Measurements from ENCODE around the gene WFDC13. TPM values are rescaled to one million over a fixed set of nuclear protein-coding genes. Genes with fewer than 3 reads are reported as not detected.

Gene WFDC13
- total RNA-seq, 1 experiment from 2014 or later = not detected

- Histone ChIP-seq H3K27ac (ENCODE audit: insufficient read length, low read depth, low read length) (no peak overlapping the region), H3K18ac (ENCODE audit: insufficient read length, low read depth, low read length) (no peak overlapping the region), H3K79me2 (ENCODE audit: insufficient read depth, low read length) (no peaks in the 10 kb centered on the region), H3T11ph (ENCODE audit: low read length) (no peak overlapping the region), H3K23ac (ENCODE audit: insufficient read length, low read depth, low read length) (no peak overlapping the region), H3K4me1 (ENCODE audit: insufficient read depth, low read length) (no peaks in the 10 kb centered on the region), H3K14ac (ENCODE audit: insufficient read depth, low read length) (no peak overlapping the region), H2BK20ac (ENCODE audit: low read depth, low read length, poor library complexity, severe bottlenecking) (no peak overlapping the region), H2BK5ac (ENCODE audit: insufficient read length, low read length) (no peak overlapping the region), H2AFZ (ENCODE audit: low read length) (no peak overlapping the region), H4K91ac (ENCODE audit: insufficient read length, low read depth, low read length) (no peak overlapping the region), H4K20me1 (ENCODE audit: control insufficient read depth, insufficient read depth, insufficient read length) (no peaks in the 10 kb centered on the region), H2AK5ac (ENCODE audit: insufficient read length, low read length) (no peak overlapping the region), H3K4me2 (ENCODE audit: insufficient read depth, insufficient read length, low read length) (no peak overlapping the region), H2BK120ac (ENCODE audit: low read depth, low read length, poor library complexity, severe bottlenecking) (no peak overlapping the region), H2BK15ac (ENCODE audit: low read depth, low read length) (no peak overlapping the region), H3K9ac (ENCODE audit: extremely low read depth, insufficient read length, low read length) (no peak overlapping the region), H4K5ac (ENCODE audit: insufficient read length, low read depth, low read length) (no peak overlapping the region), H3K23me2 (ENCODE audit: insufficient read length, low read depth, low read length, poor library complexity, severe bottlenecking) (no peaks in the 10 kb centered on the region), H3K4ac (ENCODE audit: low read depth, low read length) (no peak overlapping the region), H3K79me1 (ENCODE audit: insufficient read depth, low read depth, low read length, poor library complexity, severe bottlenecking) (no peaks in the 10 kb centered on the region), H3K9me3 (ENCODE audit: control insufficient read depth, low read depth, low read length) (peaks cover 10% of the 10 kb centered on the region), H3K27me3 (ENCODE audit: insufficient read depth, low read length) (no peaks in the 10 kb centered on the region), H2BK12ac (ENCODE audit: insufficient read length, low read depth, low read length) (no peak overlapping the region), H4K8ac (replicated peaks; ENCODE audit: insufficient read length, low read depth, low read length) (no peak overlapping the region), H3K56ac (ENCODE audit: insufficient read length, low read depth, low read length) (no peak overlapping the region)
- Mint-ChIP-seq H3K4me3 (no peak overlapping the region), H3K4me1 (no peaks in the 10 kb centered on the region), H3K27ac (no peak overlapping the region), H3K9me3 (peaks cover 41 to 71% of the 10 kb centered on the region in 2 experiments), H3K27me3 (ENCODE audit: low read depth) (no peaks in the 10 kb centered on the region; the same call in 1 of the 2 replicates), H3K36me3 (ENCODE audit: insufficient read depth in 1 of 3, low read depth in 3 of 3) (peaks cover 17 to 34% (median 21%) of the 10 kb centered on the region in 3 experiments)
- no peak for DNase-seq
- TF ChIP-seq CTCF (conservative IDR thresholded peaks at IDR 0.05) = no peak
Measured at GRCh38 chr20:45732199-45732598, 30.4 kb downstream of the WFDC13 start.

Measured in H9 (cell line).